GM18909 (cell line): ENCODE results near the gene TEX51.

Experiments
- ATAC-seq: cut with Tn5 transposase; IDR thresholded peaks from one replicate; pipeline ENCODE4 v1.9.1; 2021; ENCODE audit warnings: mild to moderate bottlenecking; ENCODE audit not compliant: unreplicated experiment, poor library complexity

Gene TEX51

DNA sequence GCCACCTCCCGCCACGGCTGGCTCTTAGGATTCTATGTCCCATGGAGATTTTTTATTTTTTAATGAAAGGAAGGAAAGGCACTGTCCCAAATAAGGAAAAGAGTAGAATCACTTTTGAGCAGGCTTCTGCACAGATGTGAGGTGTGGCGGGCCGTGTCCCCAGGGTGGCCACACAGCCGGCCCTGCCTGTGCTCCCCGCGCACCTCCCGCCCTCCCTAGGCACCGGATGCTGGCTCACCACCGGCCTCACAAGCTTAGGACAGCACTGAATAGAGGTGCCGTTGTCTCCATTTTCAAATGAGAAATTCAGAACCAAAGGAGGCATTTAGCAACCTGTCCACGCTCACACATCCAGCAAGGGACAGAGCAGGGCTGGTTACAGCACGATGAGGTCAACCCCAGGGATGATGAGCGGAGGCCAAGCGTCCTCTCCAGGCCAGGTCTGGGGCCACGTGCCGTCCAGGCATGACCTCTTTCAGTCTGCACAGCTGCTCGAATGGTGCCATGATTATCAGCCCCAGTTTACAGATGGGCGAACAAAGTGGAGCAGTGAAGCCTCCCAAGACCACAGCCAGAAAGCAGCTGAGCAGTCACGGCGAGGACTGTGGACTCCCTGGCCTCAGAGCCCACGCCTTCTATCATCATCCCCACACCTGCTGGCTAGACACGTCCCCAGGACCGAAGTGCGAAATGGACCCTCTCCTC, 20.7 kb upstream of the TEX51 start:
- ATAC-seq = no peak

DNA sequence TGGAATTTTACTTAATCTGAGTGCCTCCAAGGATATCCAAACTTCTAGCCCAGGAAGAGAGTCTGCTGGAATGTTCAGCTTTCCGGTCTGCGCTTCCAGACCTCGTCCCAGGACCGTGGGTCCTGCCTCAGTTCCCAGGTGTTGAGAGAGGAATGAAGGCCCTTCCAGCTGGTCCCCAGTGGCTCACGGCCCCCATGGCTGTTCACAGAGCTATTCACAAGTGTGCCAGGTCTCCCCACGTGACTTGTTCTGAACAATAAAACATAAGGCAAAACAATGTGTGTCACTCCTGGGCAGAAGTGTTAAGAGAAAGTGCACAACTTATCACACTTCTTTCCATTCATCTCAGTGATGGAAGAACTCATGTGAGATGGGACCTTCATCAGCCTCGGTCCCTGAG, 20.1 kb upstream of the TEX51 start:
- no peak for ATAC-seq

DNA sequence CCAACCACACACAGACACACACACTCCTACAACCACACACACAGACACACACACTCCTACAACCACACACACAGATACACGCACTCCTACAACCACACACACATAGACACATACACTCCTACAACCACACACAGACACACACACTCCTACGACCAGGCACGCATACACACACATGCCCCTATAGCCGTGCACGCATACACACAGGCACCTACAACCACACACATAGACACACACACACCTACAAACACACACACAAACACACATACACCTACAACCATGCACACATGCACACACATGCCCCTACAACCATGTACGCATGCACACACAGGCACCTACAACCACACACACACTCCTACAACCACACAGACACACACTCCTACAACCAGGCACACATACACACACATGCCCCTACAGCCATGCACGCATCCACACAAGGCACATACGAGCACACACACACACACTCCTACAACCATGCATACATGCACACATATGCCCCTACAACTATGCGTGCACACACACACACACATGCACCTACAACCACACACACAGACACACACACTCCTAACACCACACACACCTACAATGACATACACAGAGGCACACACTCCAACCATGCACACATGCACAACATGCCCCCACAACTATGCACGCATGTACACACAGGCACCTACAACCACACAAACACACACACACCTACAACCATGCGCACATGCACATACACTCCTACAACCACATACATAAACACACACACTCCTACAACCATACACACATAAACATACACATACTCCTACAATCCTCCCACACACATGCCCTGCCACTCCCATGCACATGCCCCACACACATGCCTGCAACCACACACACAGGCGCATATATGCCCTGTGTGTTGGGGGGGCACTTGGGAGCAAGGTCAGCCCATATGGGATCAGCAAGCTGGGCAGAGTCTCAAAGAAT, 19.1 kb upstream of the TEX51 start:
- no peak for ATAC-seq

GRCh38 chr2:126880324-126880723, 18.4 kb upstream of the TEX51 start:
- no peak for ATAC-seq

DNA sequence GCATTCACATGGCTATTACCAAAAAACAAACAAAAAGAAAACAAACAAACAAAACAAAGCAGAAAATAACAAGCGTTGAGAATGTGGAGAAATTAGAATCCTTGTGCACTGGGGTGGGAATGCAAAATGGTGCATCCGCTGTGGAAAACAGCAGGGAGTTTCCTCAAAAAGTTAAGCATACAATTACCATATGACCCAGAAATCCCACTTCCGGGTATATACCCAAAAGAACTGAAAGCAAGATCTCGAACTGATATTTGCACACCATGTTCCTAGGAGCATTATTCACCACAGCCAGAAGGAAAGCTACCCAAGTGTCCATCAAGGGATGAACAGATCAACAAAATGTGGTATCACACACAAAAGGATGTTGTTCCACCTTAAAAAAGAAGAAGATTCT, 17.9 kb upstream of the TEX51 start:
- no peak for ATAC-seq

DNA sequence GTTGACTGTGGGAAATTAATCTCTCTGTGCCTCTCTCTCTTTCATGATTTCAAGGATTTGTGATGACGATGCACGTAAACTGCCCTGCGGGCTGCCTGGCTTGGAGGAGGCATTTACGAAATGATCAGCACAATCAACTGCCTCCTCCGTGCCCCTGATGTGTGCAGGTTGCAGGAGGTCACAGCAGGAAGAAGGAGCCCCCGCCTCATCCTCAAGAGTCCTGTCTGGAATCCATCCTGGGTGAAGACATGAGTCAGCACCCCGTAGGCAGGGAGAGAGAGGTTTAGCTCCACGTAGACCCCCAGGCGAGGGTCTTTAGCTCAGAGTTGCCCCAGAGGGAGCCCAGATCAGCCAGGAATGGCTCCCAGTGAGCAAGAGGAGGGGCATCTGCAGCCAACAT, 17.1 kb upstream of the TEX51 start:
- ATAC-seq = no peak

DNA sequence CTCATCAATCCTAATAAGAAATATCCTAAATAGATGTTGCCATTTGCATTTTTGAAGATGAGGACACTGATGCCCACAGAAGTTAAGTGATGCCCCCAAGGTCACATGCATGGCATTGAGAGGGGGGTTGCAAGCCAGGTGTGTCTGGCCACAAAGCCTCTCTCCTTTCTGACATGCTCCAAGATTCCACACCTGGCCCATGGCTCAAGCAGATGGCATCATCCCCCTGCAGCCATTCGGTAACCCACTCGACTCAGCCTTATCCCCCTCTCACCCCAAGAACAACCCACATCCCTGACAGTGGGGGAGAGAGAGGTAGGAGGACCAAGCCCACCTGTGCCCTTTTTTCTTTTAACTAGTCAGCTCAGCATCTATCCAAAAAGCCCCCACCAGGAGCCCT, 16.5 kb upstream of the TEX51 start:
- no peak for ATAC-seq

DNA sequence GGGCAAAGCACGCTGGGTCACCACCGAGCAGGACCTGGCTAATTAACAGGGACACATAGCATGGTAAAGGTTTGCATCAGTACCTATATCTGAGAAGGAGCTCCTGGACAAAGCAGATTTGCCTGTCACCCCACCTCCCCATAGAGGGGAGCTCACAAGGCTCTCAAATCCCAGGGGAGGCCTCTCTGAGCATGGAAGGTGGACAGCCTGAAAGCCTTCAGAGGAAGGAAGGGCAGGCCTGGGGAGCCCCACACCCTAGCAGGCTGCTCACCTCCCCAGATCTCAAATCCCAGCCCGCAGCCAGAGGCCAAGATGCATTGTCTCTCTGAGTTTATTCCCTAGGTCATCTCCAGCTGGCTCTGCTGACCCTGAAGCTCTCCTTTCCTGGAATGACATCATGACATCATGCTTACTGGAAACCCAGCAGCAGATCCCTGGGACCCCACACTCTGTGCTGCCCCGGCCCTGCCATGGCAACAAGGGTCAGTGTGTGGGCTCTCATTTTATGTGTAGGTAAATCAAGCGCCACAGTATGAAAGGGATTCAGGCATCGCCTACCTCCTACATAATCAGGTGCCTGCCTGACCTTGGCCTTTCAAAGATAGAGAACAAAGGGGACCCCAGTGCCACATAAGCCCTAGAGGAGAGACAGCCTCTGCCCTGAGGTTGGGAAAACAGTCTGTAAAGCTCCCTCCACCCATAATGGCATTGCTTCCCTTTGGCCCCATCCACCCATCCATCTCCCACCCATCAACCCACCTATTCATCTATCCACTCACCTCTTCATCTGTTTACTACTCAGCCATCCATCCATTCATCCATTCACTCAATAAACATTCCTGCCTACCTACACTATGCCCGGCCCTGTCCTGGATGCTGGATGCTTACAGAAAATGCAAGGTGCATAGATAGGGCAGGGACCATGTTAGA, 15.7 kb upstream of the TEX51 start:
- ATAC-seq = no peak

GRCh38 chr2:126883666-126884040, 15.0 kb upstream of the TEX51 start:
- ATAC-seq = no peak

DNA sequence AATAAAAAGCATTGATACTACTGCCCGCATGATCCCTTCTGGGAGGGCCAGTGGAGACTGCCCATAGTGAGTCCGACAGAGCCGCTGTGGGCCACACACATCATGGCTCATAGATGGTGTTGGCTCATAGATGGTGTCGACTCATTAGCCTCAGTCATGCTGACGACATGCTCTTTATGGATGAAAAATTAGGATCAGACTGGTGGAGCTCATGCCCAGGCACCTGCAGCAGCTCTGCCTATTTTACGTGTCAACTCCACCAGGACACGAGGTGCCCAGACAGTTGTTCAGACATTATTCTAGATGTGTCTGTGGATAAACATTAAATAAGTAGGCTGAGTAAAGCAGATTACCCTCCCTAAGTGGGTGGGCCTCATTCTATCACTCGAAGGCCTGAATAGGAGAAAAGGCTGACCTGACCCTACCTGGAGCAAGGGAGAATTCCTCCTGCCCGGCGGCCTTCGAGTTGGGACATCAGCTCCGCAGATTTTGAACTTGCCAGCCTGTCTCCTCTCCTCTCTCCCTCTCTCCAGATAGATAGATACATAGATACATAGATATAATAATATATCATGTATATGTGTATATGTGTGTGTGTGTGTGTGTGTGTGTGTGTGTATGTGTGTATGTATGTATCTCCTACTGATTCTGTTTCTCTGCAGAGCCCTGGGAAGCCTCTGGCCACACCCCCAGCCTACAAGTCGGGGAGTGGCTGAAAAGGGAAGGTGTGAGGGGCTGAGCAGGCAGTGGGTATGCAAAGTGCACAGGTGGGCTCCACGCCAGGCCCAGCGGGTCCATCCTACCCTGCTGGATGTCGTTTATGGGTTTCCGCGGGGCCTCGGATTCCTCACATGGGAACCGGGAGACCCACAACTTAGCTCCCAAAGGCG, 13.6 kb upstream of the TEX51 start:
- no peak for ATAC-seq

- ATAC-seq = no peak
Observed at GRCh38 chr2:126885751-126886210, 12.9 kb upstream of the TEX51 start.

DNA sequence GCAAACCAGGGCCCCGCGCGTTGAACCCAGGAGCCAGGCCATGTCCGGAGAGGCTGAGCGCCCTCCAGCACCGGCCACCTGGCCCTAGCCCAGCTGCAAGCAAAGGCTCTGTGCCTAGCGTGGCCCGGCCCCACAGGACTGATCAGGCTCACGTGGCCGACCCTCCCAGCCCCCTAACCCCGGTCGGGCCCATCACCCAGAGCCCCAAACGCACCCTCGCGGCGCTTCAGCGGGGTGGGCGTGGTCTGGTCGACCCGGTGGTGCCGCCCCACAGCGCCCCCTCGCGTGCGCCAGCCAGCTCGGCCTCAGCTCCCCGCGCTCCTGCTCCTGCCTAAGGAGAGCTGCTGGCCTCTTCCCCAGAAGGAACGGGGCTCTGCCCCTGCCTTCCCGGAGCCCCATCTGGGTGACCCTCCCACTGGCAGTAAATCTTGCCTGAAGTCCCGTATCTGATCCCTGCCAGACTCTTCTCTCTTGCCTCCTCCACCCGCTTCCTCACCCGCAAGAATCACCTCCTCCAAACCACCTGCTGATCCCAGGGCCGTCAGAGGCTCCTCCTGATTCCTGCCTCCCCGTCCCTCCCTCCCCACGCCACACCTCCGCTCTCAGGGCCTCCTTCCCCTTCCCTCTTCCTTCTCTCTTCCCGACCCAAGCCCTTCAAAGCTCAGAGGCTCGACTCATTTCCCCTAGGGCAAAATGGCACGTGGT, 12.3 kb upstream of the TEX51 start:
- peak; percentile 80 for ATAC-seq

DNA sequence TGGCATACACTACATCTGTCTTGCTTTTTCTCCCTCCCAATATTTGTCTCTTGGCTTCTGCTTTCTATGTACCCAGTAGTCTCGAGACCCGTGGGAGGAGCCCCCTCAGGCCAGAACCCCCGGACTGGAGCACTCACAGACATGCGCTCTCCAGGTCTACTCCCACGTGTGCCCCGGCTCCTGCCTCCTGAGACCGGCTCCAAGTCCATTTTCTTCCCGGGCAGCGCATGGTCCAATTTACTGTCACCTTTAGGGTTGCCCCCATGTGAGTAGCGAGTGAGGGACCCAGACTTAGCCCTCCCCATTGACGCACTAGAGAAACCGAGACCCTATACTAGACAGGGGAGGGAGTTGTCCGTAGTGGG, 11.8 kb upstream of the TEX51 start:
- no peak for ATAC-seq

- no peak for ATAC-seq
Observed at GRCh38 chr2:126887506-126887905, 11.2 kb upstream of the TEX51 start.

DNA sequence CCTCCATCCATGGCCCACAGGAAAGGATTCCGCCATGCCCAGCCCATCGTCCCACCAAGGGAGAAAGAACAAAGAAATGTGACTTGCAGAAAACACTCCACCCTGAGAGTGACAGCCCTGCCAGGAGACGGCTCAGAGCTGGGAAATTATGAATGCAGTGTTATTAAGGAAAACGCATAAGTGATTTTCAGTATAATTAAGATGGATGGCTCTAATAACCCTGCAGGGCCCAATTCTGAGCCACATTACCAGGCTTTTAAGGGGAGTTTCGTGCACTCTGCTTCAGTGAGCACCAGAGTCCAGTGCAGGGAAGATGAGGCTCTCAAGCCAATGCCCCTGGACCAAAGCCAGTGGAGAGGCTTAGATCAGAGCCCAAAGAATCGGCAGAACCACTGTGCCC, 10.6 kb upstream of the TEX51 start:
- no peak for ATAC-seq

GRCh38 chr2:126889071-126889470, 9.6 kb upstream of the TEX51 start:
- no peak for ATAC-seq

DNA sequence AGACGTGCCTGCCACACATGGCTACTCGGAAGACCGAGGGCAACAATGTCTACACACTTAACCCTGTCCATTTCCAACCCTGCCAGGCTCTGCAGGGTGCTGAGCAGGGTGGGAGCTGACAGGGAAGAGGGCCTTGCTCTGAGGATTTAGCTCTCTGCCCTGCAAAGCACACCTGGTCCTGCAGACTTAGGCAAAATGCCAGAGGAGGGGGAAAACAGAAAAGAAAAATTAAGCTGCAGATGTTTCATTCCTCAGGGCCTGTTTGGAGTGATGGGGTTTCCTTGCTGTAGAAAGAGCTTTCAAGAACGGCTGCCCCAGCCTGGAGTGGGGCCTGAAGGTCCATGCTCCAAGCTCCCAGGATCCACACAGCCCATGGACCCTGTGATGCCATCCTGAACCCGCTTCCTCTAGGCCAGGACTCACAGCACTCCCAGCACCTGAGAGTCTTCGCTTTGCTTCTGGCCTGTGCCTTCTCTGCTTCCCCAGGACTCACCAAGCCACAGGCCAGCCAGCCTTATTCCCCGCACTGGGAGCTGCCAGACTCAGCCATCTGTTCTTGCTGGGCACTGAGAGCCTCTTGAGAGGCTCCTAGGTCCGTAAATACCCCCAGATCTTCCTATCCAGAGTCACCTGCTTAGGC, 9.1 kb upstream of the TEX51 start:
- ATAC-seq = no peak

GRCh38 chr2:126890136-126890510, 8.6 kb upstream of the TEX51 start:
- no peak for ATAC-seq
